ENCODE measurements around the gene POLR2M. TPM values are rescaled to one million over a fixed set of nuclear protein-coding genes. Genes with fewer than 3 reads are reported as not detected.

The POLR2M gene
- total RNA-seq, 1 experiment from 2014 or later = 86.2 TPM

- Histone ChIP-seq H4K20me1 (ENCODE audit: insufficient read depth) (no peaks in the 10 kb centered on the region), H3K4me1 (ENCODE audit: control insufficient read depth in 1 of 2, insufficient read depth in 2 of 2, low read length in 2 of 2) (no peaks in the 10 kb centered on the region), H3K4me3 (replicated peaks in 1 of 2; ENCODE audit: low read depth in 1 of 2, low read length in 2 of 2) (no peak overlapping the region), H3K9me3 (ENCODE audit: control insufficient read depth in 1 of 2, insufficient read depth in 1 of 2, low read depth in 1 of 2, low read length in 2 of 2) (no peaks in the 10 kb centered on the region), H3K9me2 (ENCODE audit: insufficient read depth) (no peaks in the 10 kb centered on the region), H2AFZ (ENCODE audit: low read depth, low read length, poor library complexity, severe bottlenecking) (no peak overlapping the region), H3K27ac (ENCODE audit: low read depth, low read length) (no peak overlapping the region), H3K36me3 (ENCODE audit: control insufficient read depth in 1 of 2, insufficient read depth in 2 of 2, low read length in 2 of 2) (no peaks in the 10 kb centered on the region), H3K4me2 (ENCODE audit: low read length) (no peak overlapping the region), H3K27me3 (ENCODE audit: insufficient read depth, low read length) (no peaks in the 10 kb centered on the region), H3K79me2 (ENCODE audit: insufficient read depth, low read length) (no peaks in the 10 kb centered on the region), H3K9ac (ENCODE audit: low read length) (no peak overlapping the region)
- BruUV-seq (replicated peaks) = no TSS peak
- DNase-seq (ENCODE audit: low read depth, low spot score) (no peak), ATAC-seq (no peak)
- ChIA-PET RAD21 (ENCODE audit: low non-redundant PET in 1 of 2, low total read pairs in 2 of 2, uncharacterized antibody in 2 of 2, unreplicated experiment in 2 of 2) (no interaction called here), CTCF (interaction anchor here (1.0 to 1.3 kb wide), 2 partner anchors 11 to 309 kb away, joined by 3 to 4 read pairs; no protein-coding TSS in a partner anchor), POLR2A (no interaction called here)
- intact Hi-C loops (cut with micrococcal nuclease) = no loop called here
- TF ChIP-seq CEBPB (IDR thresholded peaks at IDR 0.05; ENCODE audit: low read depth) (no peak), ELF1 (IDR thresholded peaks at IDR 0.05; ENCODE audit: borderline replicate concordance, low read depth) (no peak), EZH2 (IDR thresholded peaks at IDR 0.05) (no peak), ATF3 (IDR thresholded peaks at IDR 0.05) (no peak), CTCF (IDR thresholded peaks at IDR 0.05 in 2 of 3, conservative IDR thresholded peaks at IDR 0.05 in 1 of 3; ENCODE audit: borderline replicate concordance in 1 of 3, insufficient read depth in 1 of 3, low read depth in 2 of 3, low read length in 2 of 3) (no peak), CBX3 (IDR thresholded peaks at IDR 0.05; ENCODE audit: low read depth) (no peak), JUND (IDR thresholded peaks at IDR 0.05) (no peak), ZBTB33 (IDR thresholded peaks at IDR 0.05; ENCODE audit: extremely low read depth, insufficient replicate concordance, low read length) (no peak), ZNF274 (IDR thresholded peaks at IDR 0.05; ENCODE audit: low read depth, low read length) (no peak), YY1 (IDR thresholded peaks at IDR 0.05; ENCODE audit: extremely low read depth, insufficient replicate concordance, low read depth, low read length) (no peak), REST (IDR thresholded peaks at IDR 0.05; ENCODE audit: low read depth) (no peak)
These were observed 55.0 kb downstream of the POLR2M start for GRCh38 chr15:57761562-57761961.

Data from HCT116 (cell line).